Large intestine (tissue), 3 donors: ENCODE data around the gene ACOT11. TPM values are rescaled to one million over a fixed set of nuclear protein-coding genes. Genes with fewer than 3 reads are reported as not detected.

Experiments
- DNase-seq, 2 donors: peaks; one replicate each; pipeline versions ENCODE4 v3.0.0 to v3.0.0-alpha.2; 2013
- H3K27ac ChIP-seq: one replicate; pipeline ENCODE4 v1.5.1; 2013; ENCODE audit warnings: low read length
- H3K27me3 ChIP-seq: 2 replicates; pipeline ENCODE4 v1.6.1; 2013; ENCODE audit warnings: low read length; ENCODE audit not compliant: control insufficient read depth, insufficient read depth
- H3K36me3 ChIP-seq: 2 replicates; pipeline ENCODE4 v1.6.1; 2013; ENCODE audit warnings: low read length; ENCODE audit not compliant: control insufficient read depth, insufficient read depth
- H3K4me1 ChIP-seq: one replicate; pipeline ENCODE4 v1.6.1; 2013; ENCODE audit warnings: low read length; ENCODE audit not compliant: control insufficient read depth, insufficient read depth
- H3K4me3 ChIP-seq: one replicate; pipeline ENCODE4 v1.5.1; 2013; ENCODE audit warnings: low read length
- H3K9me3 ChIP-seq: one replicate; pipeline ENCODE4 v1.6.1; 2013; ENCODE audit warnings: mild to moderate bottlenecking, low read depth, low read length, moderate library complexity; ENCODE audit not compliant: control insufficient read depth
- WGBS: methylation state at CpG from one replicate; pipeline ENCODE4 v1.1.5; 2013; ENCODE audit warnings: low lambda C conversion rate; ENCODE audit not compliant: insufficient coverage; 5-methylcytosine and 5-hydroxymethylcytosine counted together
- polyA plus RNA-seq: library from polyadenylated mRNA; unstranded; fragments of 120-200 nt; gene quantifications from one replicate; pipeline ENCODE4 v1.2.1, GENCODE V29; 2013

The ACOT11 gene
- polyA plus RNA-seq, 1 donor = 33.3 TPM

- no CpG with 5 or more reads among the region's 9 CpGs for WGBS
- Histone ChIP-seq H3K4me1 (peaks cover 10% of the 10 kb centered on the region), H3K9me3 (no peaks in the 10 kb centered on the region), H3K4me3 (no peak overlapping the region), H3K27ac (no peak overlapping the region), H3K36me3 (peaks cover 64% of the 10 kb centered on the region), H3K27me3 (no peaks in the 10 kb centered on the region)
- DNase-seq = no peak
Observed at GRCh38 chr1:54608566-54609230, 60.7 kb downstream of the ACOT11 start.

- Histone ChIP-seq H3K9me3 (no peaks in the 10 kb centered on the region), H3K27me3 (no peaks in the 10 kb centered on the region), H3K4me1 (peaks cover 10% of the 10 kb centered on the region), H3K36me3 (peaks cover 58% of the 10 kb centered on the region), H3K27ac (no peak overlapping the region), H3K4me3 (no peak overlapping the region)
- DNase-seq = no peak
- no CpG with 5 or more reads among the region's 16 CpGs for WGBS
Observed at GRCh38 chr1:54609301-54609921, 61.4 kb downstream of the ACOT11 start.

DNA sequence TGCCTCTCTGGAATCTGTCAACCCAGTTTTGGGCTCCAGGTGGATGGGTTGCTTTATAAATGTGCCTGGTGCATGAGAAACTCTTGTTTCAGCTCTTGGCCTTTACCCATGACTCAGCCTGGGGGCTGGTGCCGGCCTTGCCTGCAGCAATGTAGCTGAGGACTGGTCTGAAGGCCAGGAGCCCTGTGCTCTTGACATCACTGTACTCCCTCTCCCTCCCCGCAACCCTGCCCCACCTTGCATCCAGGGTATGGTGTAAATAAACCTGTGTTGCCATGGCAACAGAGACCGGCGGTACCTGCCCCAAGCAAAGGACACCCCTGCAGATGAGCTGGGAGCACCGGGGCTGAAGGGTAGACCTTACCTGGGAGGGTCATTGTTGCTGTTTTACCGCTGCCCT lies 62.0 kb downstream of the ACOT11 start:
- Histone ChIP-seq H3K4me1 (peaks cover 16% of the 10 kb centered on the region), H3K4me3 (no peak overlapping the region), H3K27me3 (no peaks in the 10 kb centered on the region), H3K36me3 (peaks cover 53% of the 10 kb centered on the region), H3K27ac (no peak overlapping the region), H3K9me3 (no peaks in the 10 kb centered on the region)
- DNase-seq = peak in 1 of 2 donors; percentile 47
- no CpG with 5 or more reads among the region's 6 CpGs for WGBS

DNA sequence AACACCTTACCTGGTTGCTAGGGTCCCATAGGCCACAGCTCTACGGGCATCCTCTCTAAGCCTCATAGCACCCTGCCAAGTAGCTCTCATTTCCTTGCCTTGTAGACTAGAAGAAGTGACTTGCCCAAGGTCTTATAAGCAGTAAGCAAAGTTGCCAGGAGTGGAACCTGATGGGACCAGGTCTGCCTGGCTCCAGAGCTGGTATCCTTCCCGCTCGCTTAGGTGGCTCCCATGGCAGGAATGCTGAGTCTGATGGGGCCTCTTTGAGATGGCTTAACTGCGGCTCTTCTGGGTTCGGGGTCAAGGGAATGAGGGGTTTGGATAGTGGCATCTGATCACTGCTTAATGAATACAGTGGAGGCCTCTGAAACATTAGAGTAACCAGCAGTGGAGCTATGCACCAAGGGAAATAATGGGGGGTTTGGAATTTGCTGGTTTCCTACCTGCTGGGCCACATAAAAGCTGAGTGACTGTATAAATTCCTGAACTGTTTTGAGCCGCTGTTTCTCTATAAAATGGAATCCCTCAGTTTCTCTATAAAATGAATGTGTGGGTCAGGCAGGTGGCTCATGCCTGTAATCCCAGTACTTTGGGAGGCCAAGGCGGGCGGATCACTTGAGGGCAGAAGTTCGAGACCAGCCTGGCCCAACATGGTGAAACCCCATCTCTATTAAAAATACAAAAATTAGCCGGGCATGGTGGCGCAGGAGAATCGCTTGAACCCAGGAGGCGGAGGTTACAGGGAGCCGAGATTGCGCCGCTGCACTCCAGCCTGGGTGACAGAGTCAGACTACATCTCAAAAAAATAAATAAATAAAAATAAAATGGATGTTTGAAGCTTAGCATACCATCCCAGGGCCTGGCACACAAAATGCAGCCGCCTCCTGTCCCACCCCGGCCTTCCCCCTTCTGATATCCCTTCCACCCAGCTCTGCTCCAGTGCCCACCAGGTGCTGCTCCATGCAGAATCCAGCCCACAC lies 62.9 kb downstream of the ACOT11 start:
- peaks cover 49% of the 10 kb centered on the region for H3K36me3 ChIP-seq
- H3K4me3 ChIP-seq = no peak overlapping the region
- no peaks in the 10 kb centered on the region for H3K27me3 ChIP-seq
- DNase-seq = no peak
- no peaks in the 10 kb centered on the region for H3K9me3 ChIP-seq
- H3K4me1 ChIP-seq = peaks cover 18% of the 10 kb centered on the region
- no CpG with 5 or more reads among the region's 18 CpGs for WGBS
- no peak overlapping the region for H3K27ac ChIP-seq

DNA sequence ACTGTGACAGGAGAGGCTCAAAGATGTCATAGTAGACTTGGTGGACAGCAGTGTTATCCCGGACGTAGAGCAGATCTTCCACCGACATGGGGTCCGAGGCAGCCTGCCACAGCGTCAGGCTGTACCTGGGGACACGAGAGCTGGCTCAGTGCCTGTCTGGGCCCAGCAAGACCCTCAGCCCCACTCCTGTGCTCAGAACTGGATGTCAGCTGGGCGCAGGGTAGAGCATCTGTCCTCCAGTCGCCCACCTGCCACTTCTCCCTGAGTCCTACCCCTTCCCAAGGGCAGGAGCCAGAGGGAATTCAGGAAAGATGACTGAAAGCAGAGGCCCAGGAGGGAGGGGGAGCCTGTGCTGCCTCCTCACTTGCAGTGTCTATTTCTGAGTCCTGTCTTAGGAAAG lies 63.6 kb downstream of the ACOT11 start:
- Histone ChIP-seq H3K27ac (no peak overlapping the region), H3K9me3 (no peaks in the 10 kb centered on the region), H3K27me3 (no peaks in the 10 kb centered on the region), H3K36me3 (peaks cover 42% of the 10 kb centered on the region), H3K4me1 (peaks cover 10% of the 10 kb centered on the region), H3K4me3 (no peak overlapping the region)
- WGBS = no CpG with 5 or more reads among the region's 8 CpGs
- no peak for DNase-seq

DNA sequence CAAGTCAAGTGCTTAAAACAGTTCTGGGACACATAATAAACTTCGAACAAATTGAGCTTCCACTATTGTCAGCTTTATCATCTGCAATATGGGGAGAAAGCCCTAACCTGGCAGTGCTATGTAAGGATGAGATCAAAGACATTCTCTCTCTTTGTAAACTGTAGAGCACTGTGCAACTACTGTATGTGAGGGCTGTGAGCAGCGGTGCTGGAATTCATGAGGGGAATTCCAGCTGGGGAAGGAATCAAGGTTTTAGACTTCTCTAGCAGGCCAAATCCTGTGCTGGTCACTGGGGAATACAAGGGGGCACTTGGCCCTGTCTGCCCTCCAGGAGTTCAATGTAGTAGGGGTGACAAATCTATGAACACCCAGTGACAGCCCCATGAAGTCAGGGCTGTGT lies 66.0 kb downstream of the ACOT11 start:
- WGBS = no CpG with 5 or more reads among the region's 2 CpGs
- H3K4me1 ChIP-seq = peaks cover 10% of the 10 kb centered on the region
- no peak for DNase-seq

GRCh38 chr1:54614563-54614962 lies 66.5 kb downstream of the ACOT11 start:
- H3K9me3 ChIP-seq = no peaks in the 10 kb centered on the region
- peaks cover 15% of the 10 kb centered on the region for H3K36me3 ChIP-seq
- WGBS = no CpG with 5 or more reads among the region's 8 CpGs
- H3K4me3 ChIP-seq = peak overlapping the region; percentile 35
- peak overlapping the region; percentile 72 for H3K27ac ChIP-seq
- H3K4me1 ChIP-seq = peaks cover 10% of the 10 kb centered on the region
- H3K27me3 ChIP-seq = no peaks in the 10 kb centered on the region
- DNase-seq = peak; percentile 72 to 84

More for the DNA sequence above, 66.0 kb downstream of the ACOT11 start:
- Histone ChIP-seq H3K36me3 (peaks cover 21% of the 10 kb centered on the region), H3K27me3 (no peaks in the 10 kb centered on the region), H3K9me3 (no peaks in the 10 kb centered on the region), H3K4me3 (no peak overlapping the region), H3K27ac (peak overlapping the region; percentile 72)

- DNase-seq = no peak
Observed at GRCh38 chr1:54615531-54616279, 67.7 kb downstream of the ACOT11 start.

DNA sequence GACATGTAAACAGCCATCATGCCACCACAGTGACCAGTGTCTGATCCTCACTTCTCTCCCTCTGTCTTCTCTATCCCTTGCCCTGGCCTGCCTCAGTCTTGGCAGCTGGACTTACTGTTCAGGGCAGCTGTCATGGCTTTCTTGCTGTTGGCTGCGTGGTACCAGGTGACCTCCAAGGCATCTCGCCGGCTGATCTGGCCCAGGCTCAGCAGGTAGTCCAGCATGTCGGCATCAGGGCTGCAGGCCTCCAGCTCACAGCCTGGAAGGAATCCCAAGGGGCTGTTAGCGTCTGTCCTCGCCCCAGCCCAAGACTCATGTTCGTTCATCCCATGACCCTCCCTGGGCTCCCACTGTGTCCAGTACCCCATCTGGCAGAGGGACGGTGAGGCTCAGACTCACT lies 71.7 kb downstream of the ACOT11 start:
- Histone ChIP-seq H3K9me3 (no peaks in the 10 kb centered on the region), H3K36me3 (no peaks in the 10 kb centered on the region), H3K27me3 (no peaks in the 10 kb centered on the region), H3K27ac (no peak overlapping the region), H3K4me3 (no peak overlapping the region), H3K4me1 (peaks cover 16% of the 10 kb centered on the region)
- DNase-seq = no peak
- WGBS = no CpG with 5 or more reads among the region's 8 CpGs

More at GRCh38 chr1:54615531-54616279, 67.7 kb downstream of the ACOT11 start:
- peak overlapping the region; percentile 35 for H3K4me3 ChIP-seq
- H3K27ac ChIP-seq = peak overlapping the region; percentile 72
- H3K9me3 ChIP-seq = no peaks in the 10 kb centered on the region
- no peaks in the 10 kb centered on the region for H3K27me3 ChIP-seq
- peaks cover 5% of the 10 kb centered on the region for H3K36me3 ChIP-seq
- WGBS = no CpG with 5 or more reads among the region's 13 CpGs
- H3K4me1 ChIP-seq = peaks cover 10% of the 10 kb centered on the region
